ENCODE data around the gene BTN3A1.

The BTN3A1 gene

GRCh38 chr6:26421259-26422144 is 19.4 kb downstream of the BTN3A1 start:
- DNase-seq (ENCODE audit: low read depth): peak; percentile 61
- TF ChIP-seq, protein P1, sequence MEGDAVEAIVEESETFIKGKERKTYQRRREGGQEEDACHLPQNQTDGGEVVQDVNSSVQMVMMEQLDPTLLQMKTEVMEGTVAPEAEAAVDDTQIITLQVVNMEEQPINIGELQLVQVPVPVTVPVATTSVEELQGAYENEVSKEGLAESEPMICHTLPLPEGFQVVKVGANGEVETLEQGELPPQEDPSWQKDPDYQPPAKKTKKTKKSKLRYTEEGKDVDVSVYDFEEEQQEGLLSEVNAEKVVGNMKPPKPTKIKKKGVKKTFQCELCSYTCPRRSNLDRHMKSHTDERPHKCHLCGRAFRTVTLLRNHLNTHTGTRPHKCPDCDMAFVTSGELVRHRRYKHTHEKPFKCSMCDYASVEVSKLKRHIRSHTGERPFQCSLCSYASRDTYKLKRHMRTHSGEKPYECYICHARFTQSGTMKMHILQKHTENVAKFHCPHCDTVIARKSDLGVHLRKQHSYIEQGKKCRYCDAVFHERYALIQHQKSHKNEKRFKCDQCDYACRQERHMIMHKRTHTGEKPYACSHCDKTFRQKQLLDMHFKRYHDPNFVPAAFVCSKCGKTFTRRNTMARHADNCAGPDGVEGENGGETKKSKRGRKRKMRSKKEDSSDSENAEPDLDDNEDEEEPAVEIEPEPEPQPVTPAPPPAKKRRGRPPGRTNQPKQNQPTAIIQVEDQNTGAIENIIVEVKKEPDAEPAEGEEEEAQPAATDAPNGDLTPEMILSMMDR (IDR thresholded peaks at IDR 0.05; ENCODE audit: control insufficient read depth, extremely low read depth, insufficient read depth): no peak
- H3K4me3 ChIP-seq (ENCODE audit: low read depth, low read length): peak overlapping the region; percentile 77

GRCh38 chr6:26422329-26422728 is 20.3 kb downstream of the BTN3A1 start:
- TF ChIP-seq, protein P1 (IDR thresholded peaks at IDR 0.05; ENCODE audit: control insufficient read depth, extremely low read depth, insufficient read depth): no peak
- DNase-seq (ENCODE audit: low read depth): no peak
- peak overlapping the region; percentile 77 for H3K4me3 ChIP-seq (ENCODE audit: low read depth, low read length)

DNA sequence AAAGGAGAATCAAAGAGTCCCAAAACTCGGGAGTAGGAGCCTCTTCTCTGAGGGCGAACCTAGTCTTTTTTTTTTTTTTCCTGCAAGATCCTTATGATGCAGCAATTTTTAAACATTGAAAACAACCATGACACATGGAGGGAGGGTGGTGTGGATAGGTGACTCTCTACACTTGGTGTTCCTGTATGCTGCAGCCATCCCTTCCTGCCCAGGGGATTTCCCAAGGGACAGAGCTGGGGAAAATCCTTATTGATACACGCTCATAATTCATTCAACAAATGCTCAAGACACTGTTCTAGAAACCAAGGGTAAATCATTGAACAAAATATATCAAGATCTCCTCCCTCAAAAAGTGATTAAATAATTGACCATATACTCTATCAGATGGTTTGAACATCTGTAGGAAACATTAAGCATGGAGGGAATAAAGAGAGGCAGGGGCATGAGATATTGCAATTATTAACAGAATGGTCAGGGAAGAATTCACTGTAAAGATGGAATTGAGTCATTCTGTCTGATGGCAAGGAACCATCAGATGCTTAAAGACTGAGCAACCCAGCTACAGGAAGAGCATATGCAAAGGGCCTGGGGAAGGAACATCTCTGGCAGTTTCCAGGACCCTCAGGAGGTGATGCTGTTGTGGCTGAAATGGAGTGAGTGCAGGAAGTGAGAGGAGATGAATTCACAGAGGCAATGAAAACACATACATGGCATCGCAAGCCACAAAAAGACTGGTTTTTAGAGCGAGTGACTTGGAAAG is 24.8 kb downstream of the BTN3A1 start:
- TF ChIP-seq, protein P1 (IDR thresholded peaks at IDR 0.05; ENCODE audit: control insufficient read depth, extremely low read depth, insufficient read depth): no peak
- no peak for DNase-seq (ENCODE audit: low read depth)
- no peak overlapping the region for H3K4me3 ChIP-seq (ENCODE audit: low read depth, low read length)

DNA sequence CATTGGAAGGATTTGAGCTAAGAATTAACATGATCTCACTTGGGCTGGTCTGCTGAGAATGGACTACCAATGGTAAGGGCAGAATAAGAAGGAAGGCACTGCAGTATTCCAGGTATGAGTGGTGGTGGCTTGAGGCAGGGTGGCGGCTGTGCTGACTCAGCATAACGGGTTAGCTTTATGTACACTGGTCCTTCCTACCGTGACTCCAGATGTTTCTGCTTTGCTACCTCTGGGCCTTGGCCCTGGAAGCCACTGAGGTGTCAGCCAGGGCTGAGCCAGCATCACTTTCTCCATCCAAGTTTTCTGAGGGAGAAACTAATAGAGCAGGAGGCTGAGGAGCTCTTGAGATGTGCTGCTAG is 25.4 kb downstream of the BTN3A1 start:
- no peak overlapping the region for H3K4me3 ChIP-seq (ENCODE audit: low read depth, low read length)
- TF ChIP-seq, protein P1 (IDR thresholded peaks at IDR 0.05; ENCODE audit: control insufficient read depth, extremely low read depth, insufficient read depth): no peak
- no peak for DNase-seq (ENCODE audit: low read depth)

DNA sequence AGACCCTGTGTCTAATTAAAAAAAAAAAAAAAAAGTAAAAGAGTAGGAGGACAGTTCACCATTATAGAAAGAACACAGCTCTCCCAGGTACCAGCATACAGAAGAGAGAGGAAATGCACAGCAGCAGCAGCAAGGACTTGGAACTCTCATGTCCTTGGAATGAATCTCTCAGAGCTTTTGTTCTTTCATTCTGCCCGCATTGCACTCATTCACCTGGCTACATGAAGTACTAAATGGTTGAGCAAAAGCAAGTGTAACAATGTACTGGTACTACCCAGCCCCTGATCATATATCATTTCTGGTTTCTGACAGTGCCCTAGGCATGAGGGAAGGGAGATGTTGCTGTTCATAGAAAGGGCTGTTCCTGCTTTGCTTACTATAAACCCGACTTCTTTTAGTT is 26.1 kb downstream of the BTN3A1 start:
- TF ChIP-seq, protein P1 (IDR thresholded peaks at IDR 0.05; ENCODE audit: control insufficient read depth, extremely low read depth, insufficient read depth): no peak

DNA sequence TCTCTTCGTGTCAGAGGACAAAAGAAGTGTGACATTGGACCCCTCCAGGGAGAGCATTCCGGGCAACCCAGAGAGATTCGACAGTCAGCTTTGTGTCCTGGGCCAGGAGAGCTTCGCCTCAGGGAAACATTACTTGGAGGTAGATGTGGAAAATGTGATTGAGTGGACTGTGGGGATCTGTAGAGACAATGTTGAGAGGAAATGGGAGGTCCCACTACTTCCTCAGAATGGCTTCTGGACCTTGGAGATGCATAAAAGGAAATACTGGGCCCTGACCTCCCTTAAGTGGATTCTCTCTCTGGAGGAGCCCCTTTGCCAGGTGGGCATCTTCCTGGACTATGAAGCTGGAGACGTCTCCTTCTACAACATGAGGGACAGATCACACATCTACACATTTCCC is 28.7 kb downstream of the BTN3A1 start:
- H3K4me3 ChIP-seq (ENCODE audit: low read depth, low read length): no peak overlapping the region
- no peak for DNase-seq (ENCODE audit: low read depth)
- TF ChIP-seq, protein P1 (IDR thresholded peaks at IDR 0.05; ENCODE audit: control insufficient read depth, extremely low read depth, insufficient read depth): no peak

More for the DNA sequence above, 26.1 kb downstream of the BTN3A1 start:
- no peak for DNase-seq (ENCODE audit: low read depth)
- H3K4me3 ChIP-seq (ENCODE audit: low read depth, low read length): no peak overlapping the region

All from LNCaP clone FGC (cell line).